GM20431 (cell line): ENCODE results near the gene SLC29A1.
"Not testable (repeated sequence)": the region's sequence is repeated elsewhere in the genome, so short reads cannot be mapped to it uniquely, and the experiment has no call there.

Experiments
- in situ Hi-C: fragments of 300-500 bp; cut with MseI, MboI; formaldehyde crosslinking; loops from one replicate; pipeline ENCODE4 v1.15.0; 2020; ENCODE audit warnings: low sequenced_read_pairs; ENCODE audit not compliant: unreplicated experiment

Gene SLC29A1

GRCh38 chr6:44193307-44193910 is 30.0 kb upstream of the SLC29A1 start:
- in situ Hi-C loops, result no loop called here

- in situ Hi-C loops, result no loop called here
Measured at GRCh38 chr6:44194326-44194725, 29.1 kb upstream of the SLC29A1 start.

- in situ Hi-C loops, result not testable (repeated sequence)
Measured at GRCh38 chr6:44196351-44196750, 27.0 kb upstream of the SLC29A1 start.

GRCh38 chr6:44198684-44199083 is 24.7 kb upstream of the SLC29A1 start:
- in situ Hi-C loops, result no loop called here

- in situ Hi-C loops, result no loop called here
Measured at GRCh38 chr6:44199883-44200282, 23.5 kb upstream of the SLC29A1 start.

- in situ Hi-C loops, result no loop called here
Measured at GRCh38 chr6:44201200-44201599, 22.2 kb upstream of the SLC29A1 start.

GRCh38 chr6:44201638-44202303 is 21.6 kb upstream of the SLC29A1 start:
- in situ Hi-C loops, result no loop called here

- in situ Hi-C loops, result no loop called here
Measured at GRCh38 chr6:44202332-44202971, 20.9 kb upstream of the SLC29A1 start.

GRCh38 chr6:44202972-44203750 is 20.2 kb upstream of the SLC29A1 start:
- in situ Hi-C loops, result no loop called here

- in situ Hi-C loops, result no loop called here
Measured at GRCh38 chr6:44203955-44204354, 19.4 kb upstream of the SLC29A1 start.

GRCh38 chr6:44207966-44208365 is 15.4 kb upstream of the SLC29A1 start:
- in situ Hi-C loops, result no loop called here

- in situ Hi-C loops, result no loop called here
Measured at GRCh38 chr6:44211284-44211683, 12.1 kb upstream of the SLC29A1 start.

GRCh38 chr6:44214307-44214706 is 9.1 kb upstream of the SLC29A1 start:
- in situ Hi-C loops, result no loop called here

GRCh38 chr6:44216677-44217331 is 6.6 kb upstream of the SLC29A1 start, which contains the start of gene MYMX:
TSS of gene MYMX (plus strand) at chr6:44216926. CDS start at chr6:44217472, 546 bp downstream.
- in situ Hi-C loops, result no loop called here

- in situ Hi-C loops, result no loop called here
Measured at GRCh38 chr6:44217332-44218143, 5.9 kb upstream of the SLC29A1 start.

GRCh38 chr6:44219053-44219814 is 4.2 kb upstream of the SLC29A1 start:
- in situ Hi-C loops, result no loop called here

GRCh38 chr6:44219815-44220784 is 3.3 kb upstream of the SLC29A1 start:
- in situ Hi-C loops, result no loop called here

- in situ Hi-C loops, result no loop called here
Measured at GRCh38 chr6:44220913-44221290, 2.5 kb upstream of the SLC29A1 start.
